ENCODE measurements around the gene SOX15.
A peak's percentile ranks its signal among the peaks of the same experiment; 100 is the strongest.

SOX15 gene

DNA sequence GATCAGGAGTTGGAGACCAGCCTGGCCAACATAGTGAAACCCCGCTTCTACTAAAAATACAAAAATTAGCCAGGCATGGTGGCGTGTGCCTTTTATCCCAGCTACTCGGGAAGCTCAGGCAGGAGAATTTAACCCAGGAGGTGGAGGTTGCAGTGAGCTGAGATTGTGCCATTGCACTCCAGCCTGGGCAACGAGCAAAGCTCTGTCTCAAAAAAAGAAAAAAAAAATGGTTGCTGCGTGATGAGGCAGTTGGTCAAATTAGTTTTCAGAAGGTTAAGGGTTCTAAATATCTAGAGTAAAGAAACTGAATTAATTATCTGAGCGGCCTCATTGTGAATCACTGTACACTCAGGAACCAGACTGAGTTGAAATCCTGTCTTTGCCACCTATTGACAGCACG lies 13.9 kb downstream of the SOX15 start:
- no peak for DNase-seq

DNA sequence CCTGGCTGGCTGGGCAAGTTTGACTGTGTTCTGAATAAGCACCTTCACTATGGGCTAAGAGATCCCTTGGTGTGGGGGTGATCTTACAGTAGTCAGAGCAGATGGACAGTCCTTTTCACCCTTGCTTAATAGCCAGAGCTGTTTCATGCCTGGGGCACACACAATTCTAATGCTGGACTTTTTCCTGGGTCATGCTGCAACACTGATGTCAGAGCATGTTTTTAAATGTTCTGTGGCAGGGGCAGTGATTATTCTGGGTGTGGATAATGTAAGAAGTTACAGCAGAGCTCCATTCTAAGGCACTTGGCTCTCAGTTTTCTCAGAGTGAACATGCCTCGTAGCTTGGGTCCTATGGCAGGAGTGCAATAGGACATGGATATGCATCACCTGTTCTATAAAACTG lies 14.4 kb downstream of the SOX15 start:
- DNase-seq = no peak

DNA sequence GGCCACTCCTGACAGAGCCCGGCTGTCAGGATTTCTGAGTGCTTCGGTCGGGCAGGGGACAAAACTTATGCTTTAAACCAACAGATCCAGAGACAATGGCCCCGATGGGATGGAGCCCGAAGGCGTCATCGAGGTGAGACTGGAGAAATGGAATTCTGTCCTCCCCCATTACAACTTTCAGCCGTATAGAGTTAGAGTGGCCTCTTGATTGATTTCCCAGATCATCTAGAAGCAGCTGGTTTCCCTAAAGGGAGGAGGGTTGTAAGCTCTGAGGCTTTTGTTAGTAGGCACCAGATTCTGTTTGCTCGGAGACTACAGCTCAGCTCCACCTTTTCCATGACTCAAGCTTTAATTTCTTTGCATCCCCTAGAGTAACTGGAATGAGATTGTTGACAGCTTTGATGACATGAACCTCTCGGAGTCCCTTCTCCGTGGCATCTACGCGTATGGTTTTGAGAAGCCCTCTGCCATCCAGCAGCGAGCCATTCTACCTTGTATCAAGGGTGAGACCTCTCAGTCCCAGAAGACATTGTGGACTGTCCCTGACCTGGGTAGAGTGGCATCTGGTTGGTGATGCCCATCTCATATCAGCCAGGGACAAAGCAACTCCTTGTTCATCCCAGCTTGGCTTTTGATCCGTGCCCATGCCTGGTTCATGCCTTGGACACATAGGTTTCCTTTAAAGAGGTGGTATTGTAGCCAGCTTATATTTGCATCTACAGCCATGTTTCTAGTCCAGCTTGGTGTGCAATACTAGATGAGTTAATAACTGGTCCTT lies 15.5 kb downstream of the SOX15 start:
- DNase-seq = no peak

GRCh38 chr17:7573324-7574080 lies 16.4 kb downstream of the SOX15 start:
- DNase-seq = peak; percentile 28

DNA sequence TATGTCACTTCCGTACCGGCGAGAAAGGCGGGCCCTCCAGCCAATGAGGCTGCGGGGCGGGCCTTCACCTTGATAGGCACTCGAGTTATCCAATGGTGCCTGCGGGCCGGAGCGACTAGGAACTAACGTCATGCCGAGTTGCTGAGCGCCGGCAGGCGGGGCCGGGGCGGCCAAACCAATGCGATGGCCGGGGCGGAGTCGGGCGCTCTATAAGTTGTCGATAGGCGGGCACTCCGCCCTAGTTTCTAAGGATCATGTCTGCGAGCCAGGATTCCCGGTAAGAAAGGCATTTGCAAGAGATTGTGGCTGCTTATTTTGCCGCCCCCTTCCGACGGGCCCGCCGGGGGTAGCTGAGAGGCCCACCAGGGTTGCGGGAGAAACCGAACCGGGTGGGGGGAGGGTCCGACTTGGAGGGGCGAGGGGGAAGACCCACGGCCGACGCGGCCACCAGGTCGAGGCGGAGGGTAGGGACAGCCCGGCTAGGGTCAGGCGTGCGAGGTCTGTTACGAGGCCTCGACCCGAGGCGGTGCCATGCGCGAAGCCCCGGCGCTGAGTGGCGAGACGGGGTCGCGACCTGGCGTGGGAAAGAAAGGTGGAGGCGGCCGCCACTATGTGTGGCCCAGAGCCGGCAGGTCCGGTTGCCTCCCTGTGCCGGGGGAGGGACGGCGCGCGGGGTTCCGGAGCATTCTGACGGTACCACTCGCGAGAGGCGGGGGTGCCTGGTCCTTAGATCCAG lies 17.1 kb downstream of the SOX15 start:
- DNase-seq = peak; percentile 94

- no peak for DNase-seq
Observed at GRCh38 chr17:7572338-7572587, 17.6 kb downstream of the SOX15 start.

DNA sequence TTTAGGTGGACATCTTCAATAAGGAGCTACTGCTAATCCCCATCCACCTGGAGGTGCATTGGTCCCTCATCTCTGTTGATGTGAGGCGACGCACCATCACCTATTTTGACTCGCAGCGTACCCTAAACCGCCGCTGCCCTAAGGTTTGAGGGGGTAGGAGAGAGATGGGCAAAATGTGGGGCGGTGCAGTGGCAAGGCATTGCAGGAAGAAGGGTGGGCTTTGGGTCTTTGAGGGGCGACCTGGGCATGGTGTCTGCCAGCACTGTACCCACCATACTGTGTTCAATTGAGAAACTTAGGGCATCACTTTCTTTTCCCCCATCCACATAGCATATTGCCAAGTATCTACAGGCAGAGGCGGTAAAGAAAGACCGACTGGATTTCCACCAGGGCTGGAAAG lies 19.5 kb downstream of the SOX15 start:
- no peak for DNase-seq

DNA sequence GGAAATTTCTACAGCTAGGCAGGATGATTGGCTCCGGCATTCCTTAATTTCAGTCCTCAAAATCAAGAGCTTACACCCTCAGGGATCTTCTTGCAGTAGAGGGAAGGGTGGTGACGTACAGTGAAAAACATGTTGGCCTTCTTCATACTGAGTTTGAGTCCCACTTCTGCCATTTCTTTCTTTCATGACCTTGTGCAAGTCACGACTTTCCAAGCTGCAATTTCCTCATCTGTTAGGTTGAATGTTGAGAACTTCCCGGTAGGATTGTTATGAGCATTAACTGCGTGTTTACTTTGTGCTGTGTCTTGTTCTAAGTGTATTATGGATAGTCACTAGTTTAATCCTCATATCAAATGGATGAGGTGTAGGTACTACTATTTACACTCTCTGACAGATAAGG lies 20.3 kb downstream of the SOX15 start:
- DNase-seq = no peak

- no peak for DNase-seq
Observed at GRCh38 chr17:7563115-7563869, 26.6 kb downstream of the SOX15 start.

DNA sequence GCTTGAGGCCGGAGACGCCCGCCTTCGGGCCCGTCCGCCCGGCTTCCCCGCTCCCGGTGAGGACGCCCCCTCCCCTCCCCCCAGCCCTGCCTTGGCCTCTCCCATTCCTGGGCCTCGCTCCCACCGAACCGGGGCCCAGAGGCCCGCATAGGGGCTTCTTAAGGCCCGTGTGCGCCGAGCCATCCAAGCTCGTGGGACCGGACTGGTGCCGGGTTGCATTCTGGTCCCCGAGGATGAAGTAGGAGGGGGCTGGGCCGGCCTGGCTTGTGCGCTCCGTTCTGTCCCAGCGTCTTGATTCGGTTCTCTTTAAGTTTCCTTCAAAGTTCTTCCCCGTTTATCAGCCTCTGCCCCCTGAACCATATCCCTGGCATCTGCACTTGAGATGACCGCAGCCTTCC lies 27.7 kb downstream of the SOX15 start:
- no peak for DNase-seq

GRCh38 chr17:7561589-7562207 lies 28.2 kb downstream of the SOX15 start, which contains the start of gene SENP3:
SENP3 (plus strand) TSS chr17:7561919; CDS start chr17:7563077, 1,158 bp downstream.
- peak; percentile 41 for DNase-seq

- peak; percentile 54 for DNase-seq
Observed at GRCh38 chr17:7561028-7561575, 28.8 kb downstream of the SOX15 start.

DNA sequence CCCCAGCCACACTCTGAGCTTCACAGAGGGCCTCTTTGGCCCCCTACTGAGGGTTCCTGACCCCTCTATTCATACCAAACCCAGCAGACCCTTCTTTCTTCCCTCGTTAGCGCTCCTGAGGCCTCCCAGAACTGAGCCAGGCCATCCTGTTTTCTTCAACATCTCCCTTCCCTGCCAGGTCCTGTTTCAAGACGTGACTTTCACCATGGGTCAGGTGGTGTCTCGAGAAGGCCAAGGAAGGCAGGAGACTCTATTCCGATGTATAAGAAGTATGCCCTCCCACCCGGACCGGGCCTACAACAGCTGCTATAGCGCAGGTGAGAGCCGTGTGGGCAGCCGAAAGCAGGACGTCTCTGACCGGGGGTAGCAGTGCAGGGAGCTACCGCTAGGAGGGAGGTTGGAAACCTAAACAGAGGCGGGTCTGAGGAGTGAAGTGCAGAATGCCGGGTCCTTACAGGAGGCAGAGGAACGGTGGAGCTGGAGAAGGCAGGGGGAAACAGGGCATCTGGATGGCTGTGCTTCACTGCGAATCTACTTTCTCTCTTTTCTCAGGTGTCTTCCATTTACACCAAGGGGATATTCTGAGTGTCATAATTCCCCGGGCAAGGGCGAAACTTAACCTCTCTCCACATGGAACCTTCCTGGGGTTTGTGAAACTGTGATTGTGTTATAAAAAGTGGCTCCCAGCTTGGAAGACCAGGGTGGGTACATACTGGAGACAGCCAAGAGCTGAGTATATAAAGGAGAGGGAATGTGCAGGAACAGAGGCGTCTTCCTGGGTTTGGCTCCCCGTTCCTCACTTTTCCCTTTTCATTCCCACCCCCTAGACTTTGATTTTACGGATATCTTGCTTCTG lies 29.5 kb downstream of the SOX15 start:
- peak; percentile 41 for DNase-seq

- DNase-seq = no peak
Observed at GRCh38 chr17:7559320-7560171, 30.3 kb downstream of the SOX15 start.

DNA sequence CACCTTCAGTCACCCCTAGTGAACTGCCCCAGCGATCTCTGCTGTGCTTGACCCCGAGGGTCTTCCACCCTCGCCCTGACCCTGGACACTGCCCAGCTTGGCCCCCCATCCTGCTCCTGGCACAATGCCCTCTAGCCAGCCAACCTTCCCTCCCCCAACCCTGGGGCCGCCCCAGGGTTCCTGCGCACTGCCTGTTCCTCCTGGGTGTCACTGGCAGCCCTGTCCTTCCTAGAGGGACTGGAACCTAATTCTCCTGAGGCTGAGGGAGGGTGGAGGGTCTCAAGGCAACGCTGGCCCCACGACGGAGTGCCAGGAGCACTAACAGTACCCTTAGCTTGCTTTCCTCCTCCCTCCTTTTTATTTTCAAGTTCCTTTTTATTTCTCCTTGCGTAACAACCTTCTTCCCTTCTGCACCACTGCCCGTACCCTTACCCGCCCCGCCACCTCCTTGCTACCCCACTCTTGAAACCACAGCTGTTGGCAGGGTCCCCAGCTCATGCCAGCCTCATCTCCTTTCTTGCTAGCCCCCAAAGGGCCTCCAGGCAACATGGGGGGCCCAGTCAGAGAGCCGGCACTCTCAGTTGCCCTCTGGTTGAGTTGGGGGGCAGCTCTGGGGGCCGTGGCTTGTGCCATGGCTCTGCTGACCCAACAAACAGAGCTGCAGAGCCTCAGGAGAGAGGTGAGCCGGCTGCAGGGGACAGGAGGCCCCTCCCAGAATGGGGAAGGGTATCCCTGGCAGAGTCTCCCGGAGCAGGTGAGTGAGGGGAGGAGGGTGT lies 31.2 kb downstream of the SOX15 start, which contains the start of gene TNFSF13:
TNFSF13 (plus strand) TSS at position 207 of the 776 bp plus-strand sequence; CDS start at position 497, 290 bp downstream.
- DNase-seq = no peak

DNA sequence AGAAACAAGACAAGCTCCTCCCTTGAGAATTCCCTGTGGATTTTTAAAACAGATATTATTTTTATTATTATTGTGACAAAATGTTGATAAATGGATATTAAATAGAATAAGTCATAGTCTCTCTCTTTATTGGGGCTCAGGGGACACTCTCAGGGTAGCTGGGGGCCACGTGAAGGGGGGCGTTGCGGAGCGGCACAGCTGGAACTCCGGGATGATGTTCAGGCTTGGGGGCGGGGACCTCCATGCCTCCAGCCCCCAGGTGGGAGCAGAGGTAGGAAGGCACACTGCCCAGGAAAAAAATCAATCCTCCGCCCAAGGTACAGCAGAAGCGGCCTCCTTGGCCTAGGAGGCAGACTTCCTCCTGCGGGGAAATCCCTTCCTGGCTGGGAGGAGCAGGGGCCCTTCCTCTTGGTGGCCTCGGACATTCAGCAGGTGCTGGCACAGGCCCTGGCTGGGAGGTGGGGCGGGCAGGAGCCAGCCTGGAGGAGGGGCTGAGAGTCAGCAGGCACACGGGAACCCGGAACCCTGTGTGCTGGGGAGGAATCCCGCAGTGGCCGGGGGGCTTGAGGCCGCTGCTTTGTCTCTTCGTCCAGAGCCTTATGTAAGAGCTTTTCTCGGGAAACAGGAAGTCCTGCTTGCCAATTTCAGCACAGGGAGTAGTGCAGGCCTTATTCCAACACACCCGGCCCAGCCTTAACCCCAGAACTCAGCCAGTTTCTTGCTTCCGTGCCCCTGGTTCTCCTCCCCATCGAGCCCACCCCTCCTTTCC lies 31.9 kb downstream of the SOX15 start:
- DNase-seq = peak; percentile 64

DNA sequence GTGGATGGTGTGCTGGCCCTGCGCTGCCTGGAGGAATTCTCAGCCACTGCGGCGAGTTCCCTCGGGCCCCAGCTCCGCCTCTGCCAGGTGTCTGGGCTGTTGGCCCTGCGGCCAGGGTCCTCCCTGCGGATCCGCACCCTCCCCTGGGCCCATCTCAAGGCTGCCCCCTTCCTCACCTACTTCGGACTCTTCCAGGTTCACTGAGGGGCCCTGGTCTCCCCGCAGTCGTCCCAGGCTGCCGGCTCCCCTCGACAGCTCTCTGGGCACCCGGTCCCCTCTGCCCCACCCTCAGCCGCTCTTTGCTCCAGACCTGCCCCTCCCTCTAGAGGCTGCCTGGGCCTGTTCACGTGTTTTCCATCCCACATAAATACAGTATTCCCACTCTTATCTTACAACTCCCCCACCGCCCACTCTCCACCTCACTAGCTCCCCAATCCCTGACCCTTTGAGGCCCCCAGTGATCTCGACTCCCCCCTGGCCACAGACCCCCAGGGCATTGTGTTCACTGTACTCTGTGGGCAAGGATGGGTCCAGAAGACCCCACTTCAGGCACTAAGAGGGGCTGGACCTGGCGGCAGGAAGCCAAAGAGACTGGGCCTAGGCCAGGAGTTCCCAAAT lies 32.6 kb downstream of the SOX15 start:
- DNase-seq = no peak

DNA sequence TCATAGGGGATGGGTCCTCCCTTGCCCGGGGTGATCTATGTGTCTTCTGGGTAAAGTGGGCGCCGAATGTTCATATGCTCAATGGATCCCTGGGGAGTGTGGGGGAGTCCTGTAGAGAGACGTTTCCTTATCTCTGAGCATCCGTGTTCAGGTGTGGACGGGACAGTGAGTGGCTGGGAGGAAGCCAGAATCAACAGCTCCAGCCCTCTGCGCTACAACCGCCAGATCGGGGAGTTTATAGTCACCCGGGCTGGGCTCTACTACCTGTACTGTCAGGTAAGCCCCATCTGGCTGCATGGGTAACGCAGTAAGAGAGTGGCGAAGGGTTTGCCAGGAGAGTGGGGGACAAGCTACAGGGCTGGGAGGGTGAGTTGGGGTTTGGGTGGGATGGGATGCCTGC lies 33.3 kb downstream of the SOX15 start:
- no peak for DNase-seq

Measured in DMS153 (cell line).